OCI-LY7 (cell line): ENCODE measurements around the gene DUSP2.

ENCODE experiments used
- CTCF ChIP-seq: fragments of 200-600 bp; sonication (generic); conservative IDR thresholded peaks from 2 replicates; pipeline ENCODE4 v1.5.1; 2014; ENCODE audit warnings: mild to moderate bottlenecking, antibody characterized with exemption, low read length, moderate library complexity, mixed read lengths
- EZH2phosphoT487 ChIP-seq: fragments of 200-600 bp; sonication (generic); IDR thresholded peaks from 2 replicates; pipeline ENCODE4 v1.6.1; 2018; ENCODE audit warnings: low read depth, borderline replicate concordance, mild to moderate bottlenecking, mixed run types, antibody characterized with exemption, low read length, moderate library complexity, mixed read lengths

GRCh38 chr2:96154506-96155380 lies 9.5 kb upstream of the DUSP2 start:
- TF ChIP-seq EZH2phosphoT487: no peak
- TF ChIP-seq CTCF: no peak
